Activated naive CD4-positive, alpha-beta T cell (primary cell): ENCODE measurements around the gene THSD1.
A peak's percentile ranks its signal among the peaks of the same experiment; 100 is the strongest.

Experiments
- DNase-seq, 4 experiments: peaks; one replicate each; lab custom pipeline; 2025; lab: John Stamatoyannopoulos, UW

The THSD1 gene, protein sequence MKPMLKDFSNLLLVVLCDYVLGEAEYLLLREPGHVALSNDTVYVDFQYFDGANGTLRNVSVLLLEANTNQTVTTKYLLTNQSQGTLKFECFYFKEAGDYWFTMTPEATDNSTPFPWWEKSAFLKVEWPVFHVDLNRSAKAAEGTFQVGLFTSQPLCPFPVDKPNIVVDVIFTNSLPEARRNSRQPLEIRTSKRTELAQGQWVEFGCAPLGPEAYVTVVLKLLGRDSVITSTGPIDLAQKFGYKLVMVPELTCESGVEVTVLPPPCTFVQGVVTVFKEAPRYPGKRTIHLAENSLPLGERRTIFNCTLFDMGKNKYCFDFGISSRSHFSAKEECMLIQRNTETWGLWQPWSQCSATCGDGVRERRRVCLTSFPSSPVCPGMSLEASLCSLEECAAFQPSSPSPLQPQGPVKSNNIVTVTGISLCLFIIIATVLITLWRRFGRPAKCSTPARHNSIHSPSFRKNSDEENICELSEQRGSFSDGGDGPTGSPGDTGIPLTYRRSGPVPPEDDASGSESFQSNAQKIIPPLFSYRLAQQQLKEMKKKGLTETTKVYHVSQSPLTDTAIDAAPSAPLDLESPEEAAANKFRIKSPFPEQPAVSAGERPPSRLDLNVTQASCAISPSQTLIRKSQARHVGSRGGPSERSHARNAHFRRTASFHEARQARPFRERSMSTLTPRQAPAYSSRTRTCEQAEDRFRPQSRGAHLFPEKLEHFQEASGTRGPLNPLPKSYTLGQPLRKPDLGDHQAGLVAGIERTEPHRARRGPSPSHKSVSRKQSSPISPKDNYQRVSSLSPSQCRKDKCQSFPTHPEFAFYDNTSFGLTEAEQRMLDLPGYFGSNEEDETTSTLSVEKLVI

GRCh38 chr13:52405767-52406494 is at the start of gene THSD1:
Gene THSD1 (minus strand): TSS chr13:52406172. CDS start chr13:52402600, 3,572 bp downstream.
- no peak for DNase-seq

- peak; percentile 51 to 70 (median 60) for DNase-seq
Measured at GRCh38 chr13:52455677-52456041, 49.7 kb upstream of the THSD1 start.

DNA sequence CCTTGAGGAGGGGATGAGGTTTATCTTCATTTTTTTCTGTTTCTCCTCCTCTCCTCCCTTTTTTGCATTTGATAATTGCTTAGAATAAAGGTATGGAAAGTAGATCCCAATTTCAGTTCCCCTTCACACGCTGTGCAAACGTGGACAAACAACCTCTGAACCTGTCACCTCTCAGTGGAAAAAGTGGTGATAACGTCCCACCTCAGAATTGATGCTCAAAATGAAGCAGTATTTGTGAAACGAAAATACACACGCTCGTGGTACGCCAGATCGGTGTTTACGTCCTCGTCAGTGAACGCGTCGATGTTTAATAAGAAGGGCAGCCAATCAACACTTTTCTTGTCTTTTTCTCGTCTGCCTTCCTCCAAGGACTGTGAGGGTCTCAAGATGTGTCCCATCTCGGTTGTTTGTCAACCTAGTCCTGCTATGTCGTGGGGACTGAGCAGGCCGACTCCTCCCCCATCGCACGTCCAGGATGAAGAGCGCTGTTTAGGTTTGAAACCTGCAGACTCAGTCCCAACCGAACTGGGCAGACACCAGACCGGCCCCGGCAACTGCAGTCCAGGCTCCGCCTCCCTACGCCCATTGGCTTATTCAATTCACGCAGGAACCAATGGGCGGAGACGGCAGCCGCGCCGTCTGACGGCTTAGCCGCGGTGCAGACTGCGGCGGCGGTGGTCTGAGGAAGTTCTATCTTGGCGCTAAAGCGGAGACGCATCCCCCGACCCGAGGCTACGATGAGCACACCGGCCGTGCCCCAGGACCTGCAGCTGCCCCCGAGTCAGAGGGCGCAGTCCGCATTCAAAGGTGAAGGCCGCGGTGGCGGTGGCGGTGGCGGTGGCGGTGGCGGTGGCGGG is 49.1 kb upstream of the THSD1 start, which contains the start of gene CKAP2:
TSS of gene CKAP2 (plus strand) at position 659 of the 857 bp plus-strand sequence. CDS start at position 738, 79 bp downstream.
- peak; percentile 67 to 89 (median 80) for DNase-seq

- no peak for DNase-seq
Measured at GRCh38 chr13:52454459-52454819, 48.5 kb upstream of the THSD1 start.

DNA sequence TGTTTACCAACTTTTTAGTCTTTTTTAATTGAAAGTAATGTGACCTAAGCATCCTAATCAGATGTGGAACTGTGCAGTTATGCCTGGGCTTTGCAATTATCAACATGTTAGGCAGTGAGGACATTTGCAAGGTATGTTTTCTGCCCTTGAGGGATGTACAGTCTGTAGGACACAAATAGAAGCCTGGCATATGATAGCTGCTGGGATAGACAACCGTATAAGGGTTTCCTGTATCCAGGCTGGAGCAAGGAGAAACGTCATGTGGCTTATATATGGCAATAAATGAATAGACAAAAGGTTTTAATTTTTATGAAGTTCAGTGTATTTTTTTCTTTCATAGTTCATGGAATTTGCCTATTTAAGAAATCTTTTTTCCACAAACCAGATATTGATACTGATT is 46.5 kb upstream of the THSD1 start:
- DNase-seq, result no peak

DNA sequence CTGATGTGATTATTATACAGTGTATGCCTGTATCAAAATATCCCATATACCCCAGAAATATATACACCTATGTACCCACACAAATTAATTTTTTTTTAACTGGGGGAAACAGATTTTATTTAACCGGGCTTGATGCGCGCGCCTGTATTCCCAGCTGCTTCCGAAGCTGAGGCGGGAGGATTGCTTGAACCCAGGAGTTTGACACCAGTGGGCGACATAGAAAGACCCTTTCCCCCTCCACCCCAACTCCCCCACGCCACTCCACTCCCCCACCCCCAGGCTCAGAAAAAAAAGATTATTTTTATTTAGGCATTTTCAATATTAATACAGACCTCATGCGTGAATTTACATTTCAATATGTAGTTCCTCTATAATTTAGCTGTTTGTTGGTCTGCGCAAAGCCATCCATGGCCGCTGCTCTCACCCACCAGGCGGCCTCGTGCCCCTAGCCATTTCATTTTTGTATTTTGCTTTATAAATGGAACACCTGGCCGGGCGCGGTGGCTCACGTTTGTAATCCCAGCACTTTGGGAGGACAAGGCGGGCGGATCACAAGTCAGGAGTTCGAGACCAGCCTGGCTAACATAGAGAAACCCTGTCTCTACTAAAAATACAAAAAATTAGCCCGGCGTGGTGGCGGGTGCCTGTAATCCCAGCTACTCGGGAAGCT is 45.3 kb upstream of the THSD1 start:
- DNase-seq, result no peak

GRCh38 chr13:52450793-52451116 is 44.8 kb upstream of the THSD1 start:
- DNase-seq, result no peak

DNA sequence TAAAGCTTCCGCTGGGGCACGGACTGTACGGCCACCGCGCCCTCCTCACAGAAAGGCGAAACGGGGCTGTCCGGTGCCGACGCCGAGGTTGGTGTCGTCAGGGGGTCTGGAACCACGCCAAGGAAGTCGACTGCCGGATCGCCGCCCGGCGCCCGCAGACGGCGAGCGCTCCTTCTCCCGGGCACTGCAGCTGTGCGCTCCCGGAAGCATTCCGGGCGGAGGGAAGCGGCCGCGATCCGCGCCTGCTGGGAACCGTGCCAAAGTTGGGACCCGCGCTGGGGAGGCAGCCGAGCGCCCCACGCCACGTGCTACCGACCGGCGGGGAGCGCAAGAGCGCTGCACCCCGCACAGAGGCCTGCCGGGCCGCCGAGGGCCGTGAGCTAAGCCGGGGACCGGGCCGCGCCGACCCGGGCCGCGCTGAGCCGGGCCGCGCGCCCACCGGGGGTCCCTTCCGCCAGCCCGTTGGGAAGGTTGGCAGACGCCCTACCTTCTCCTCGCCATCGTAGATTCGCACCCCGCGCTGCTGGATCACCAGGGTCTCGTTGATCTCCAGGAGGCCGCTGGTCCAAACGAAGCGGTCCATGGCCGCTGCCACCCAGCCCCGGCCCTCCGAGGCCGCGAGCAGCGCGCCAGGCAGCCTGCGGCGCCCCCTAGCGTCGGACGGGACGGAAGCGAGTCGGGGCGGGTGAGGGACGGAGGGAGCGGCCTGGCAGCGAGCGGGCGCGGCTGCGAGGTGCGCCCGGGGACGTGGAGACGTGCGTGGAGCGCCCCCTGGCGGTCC is 44.2 kb upstream of the THSD1 start, which contains the start of gene VPS36:
TSS of gene VPS36 (minus strand) at position 623 of the 781 bp plus-strand sequence. CDS start at position 583, 40 bp downstream.
- peak; percentile 90 to 95 (median 93) for DNase-seq

- no peak for DNase-seq
Measured at GRCh38 chr13:52449331-52450011, 43.5 kb upstream of the THSD1 start.

GRCh38 chr13:52447815-52448552 is 42.0 kb upstream of the THSD1 start:
- DNase-seq, result no peak

- DNase-seq, result no peak
Measured at GRCh38 chr13:52447354-52447753, 41.4 kb upstream of the THSD1 start.

DNA sequence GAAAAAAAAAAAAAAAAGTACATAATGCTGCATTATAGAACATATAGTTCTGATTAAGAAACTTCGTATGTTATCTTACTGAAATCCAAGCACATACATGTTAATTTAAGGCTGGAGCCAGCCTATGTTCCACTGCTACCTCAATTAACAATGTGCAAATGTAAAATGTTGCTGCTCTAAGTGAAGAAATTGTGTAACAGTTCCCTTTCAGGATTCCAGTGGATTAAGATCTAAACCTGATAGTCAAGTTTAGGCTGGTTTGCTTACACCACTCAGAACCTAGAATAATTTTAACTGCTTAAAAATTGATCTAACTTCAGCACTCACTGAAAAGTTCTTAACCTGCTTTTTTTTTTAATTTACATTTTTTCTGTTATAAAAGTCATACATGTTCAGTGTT is 40.3 kb upstream of the THSD1 start:
- no peak for DNase-seq

DNA sequence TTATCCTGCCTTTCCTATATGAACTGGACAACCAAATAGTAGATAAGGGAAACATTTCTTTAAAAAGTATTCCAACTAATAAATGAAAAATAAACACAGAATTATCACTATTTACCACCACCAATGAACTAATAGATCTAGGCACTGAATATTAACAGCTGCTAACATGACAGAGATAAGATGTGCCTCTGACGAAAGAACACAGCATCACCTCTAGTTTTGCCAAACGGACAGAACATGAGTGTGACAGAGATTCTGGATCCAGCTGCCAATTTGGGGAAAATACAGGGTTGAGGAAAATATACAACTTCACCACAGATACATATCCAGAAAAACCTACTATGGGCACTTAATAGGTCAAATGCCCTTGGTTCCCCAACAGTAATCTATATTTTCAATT is 26.5 kb upstream of the THSD1 start:
- no peak for DNase-seq

- no peak for DNase-seq
Measured at GRCh38 chr13:52428295-52428694, 22.3 kb upstream of the THSD1 start.

- DNase-seq, result no peak
Measured at GRCh38 chr13:52421216-52421615, 15.2 kb upstream of the THSD1 start.

DNA sequence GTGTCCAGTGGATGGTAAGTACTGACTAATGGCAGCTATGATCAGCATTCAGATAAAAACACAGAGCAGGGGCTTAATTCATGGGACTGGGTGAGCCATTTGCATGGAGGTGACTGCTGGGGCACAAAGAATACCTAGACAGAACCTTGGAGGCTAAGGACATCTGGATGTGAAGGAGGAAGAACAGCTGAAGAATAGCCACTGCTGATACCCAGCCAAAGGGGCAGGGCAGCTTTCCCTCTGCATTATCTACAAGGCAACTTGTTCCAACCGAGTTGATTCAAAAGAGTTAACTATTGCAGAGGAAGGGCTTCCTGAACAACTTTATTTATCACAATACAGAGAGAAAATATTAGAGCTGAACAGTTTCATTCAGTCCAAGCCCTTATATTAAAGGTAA is 13.1 kb upstream of the THSD1 start:
- no peak for DNase-seq

DNA sequence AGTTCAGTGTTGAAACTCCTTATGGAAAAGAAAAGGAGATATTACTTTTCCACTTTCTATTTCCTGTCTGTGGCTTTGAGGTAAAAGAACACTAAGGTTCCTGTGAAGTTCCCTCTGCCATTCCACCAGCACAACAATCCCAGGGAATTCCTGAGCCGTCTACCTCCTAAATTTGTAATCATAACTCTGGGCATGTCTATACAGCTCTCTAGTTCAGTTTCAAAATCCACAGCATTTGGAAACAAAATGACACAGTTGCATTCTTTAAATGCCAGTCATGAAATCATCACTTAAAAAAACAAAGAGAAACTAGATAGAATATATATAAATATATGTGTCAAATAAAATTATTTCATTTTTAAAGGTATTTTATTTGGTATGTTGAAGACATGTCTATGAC is 9.0 kb upstream of the THSD1 start:
- no peak for DNase-seq

- no peak for DNase-seq
Measured at GRCh38 chr13:52414051-52414450, 8.1 kb upstream of the THSD1 start.

DNA sequence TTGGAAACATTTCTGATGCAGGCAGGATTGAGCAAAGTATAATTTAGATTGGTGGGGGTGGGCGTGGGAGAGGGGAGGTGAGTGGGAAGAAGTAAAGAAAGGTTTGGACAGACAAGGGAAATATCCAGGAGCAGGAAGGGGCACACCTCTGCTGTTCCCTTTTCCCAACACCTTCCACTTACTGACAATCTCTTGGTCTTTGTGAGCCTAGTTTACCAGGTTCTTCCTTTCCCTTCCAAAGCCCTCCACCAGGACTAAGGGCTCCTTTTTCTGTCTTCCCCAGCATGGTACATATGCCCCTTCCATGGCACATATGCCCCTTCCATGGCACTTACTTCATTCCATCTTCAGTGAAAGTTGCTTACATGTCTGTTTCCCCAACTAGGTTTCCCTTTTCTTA is 6.2 kb upstream of the THSD1 start:
- DNase-seq, result no peak
